HepG2 (cell line): Measurements from ENCODE around the gene NAA38. TPM values are rescaled to one million over a fixed set of nuclear protein-coding genes. Genes with fewer than 3 reads are reported as not detected.
A peak's percentile ranks its signal among the peaks of the same experiment; 100 is the strongest.

Experiments used
- ARNT ChIP-seq: fragments of 450-650 bp; IDR thresholded peaks from 2 replicates; pipeline ENCODE4 v1.6.1; 2017
- BHLHE40 ChIP-seq: IDR thresholded peaks from 2 replicates; pipeline ENCODE4 v1.6.1; 2011; ENCODE audit warnings: low read length, improper control_type of control experiment
- FOXP1 ChIP-seq, 2 experiments: fragments of 450-650 bp in 1 of 2; IDR thresholded peaks; 2 replicates each; pipeline ENCODE4 v1.6.1; 2017 to 2018; ENCODE audit warnings: antibody characterized with exemption in 1 of 2
- GATAD1 ChIP-seq: IDR thresholded peaks from 2 replicates; pipeline ENCODE4 v1.6.1; 2016; ENCODE audit warnings: missing genetic modification reagents, missing compliant biosample characterization
- GTF2F1 ChIP-seq: fragments of 150-350 bp; IDR thresholded peaks from 2 replicates; pipeline ENCODE4 v1.6.1; 2014; ENCODE audit warnings: low read length
- HMG20B ChIP-seq: conservative IDR thresholded peaks from 2 replicates; pipeline ENCODE4 v1.6.1; 2016; ENCODE audit warnings: missing genetic modification reagents, missing compliant biosample characterization
- HNRNPLL ChIP-seq: fragments of 200-400 bp; formaldehyde crosslinking; IDR thresholded peaks from 2 replicates; pipeline ENCODE4 v1.6.1; 2017; ENCODE audit warnings: mild to moderate bottlenecking, low read depth, low read length; ENCODE audit not compliant: poor library complexity, severe bottlenecking
- KMT2B ChIP-seq: IDR thresholded peaks from 2 replicates; pipeline ENCODE4 v1.6.1; 2016; ENCODE audit warnings: missing genetic modification reagents, missing compliant biosample characterization
- NCOR1 ChIP-seq: fragments of 200-600 bp; sonication (generic); IDR thresholded peaks from 2 replicates; pipeline ENCODE4 v1.7.0; 2017; ENCODE audit warnings: antibody characterized with exemption, low read length, borderline replicate concordance
- NR2F6 ChIP-seq, 2 experiments: IDR thresholded peaks; 2 replicates each; pipeline ENCODE4 v1.6.1; 2016; ENCODE audit warnings: antibody characterized with exemption in 1 of 2, mild to moderate bottlenecking in 1 of 2
- PHF21A ChIP-seq: sonication (generic); formaldehyde crosslinking; IDR thresholded peaks from 2 replicates; pipeline ENCODE4 v1.5.0; 2020; ENCODE audit warnings: mild to moderate bottlenecking, missing genetic modification reagents
- PRDM10 ChIP-seq: sonication (generic); formaldehyde crosslinking; IDR thresholded peaks from 2 replicates; pipeline ENCODE4 v1.4.0; 2020; ENCODE audit warnings: low read depth, missing genetic modification reagents
- RBM39 ChIP-seq: fragments of 200-400 bp; formaldehyde crosslinking; IDR thresholded peaks from one replicate; pipeline ENCODE4 v1.6.1; 2018; ENCODE audit warnings: antibody characterized with exemption, mild to moderate bottlenecking, low read depth, low read length; ENCODE audit not compliant: poor library complexity, severe bottlenecking
- SIN3A ChIP-seq: IDR thresholded peaks from 2 replicates; pipeline ENCODE4 v1.6.1; 2011; ENCODE audit warnings: low read depth, mild to moderate bottlenecking, control low read depth, low read length, borderline replicate concordance
- SOX6 ChIP-seq, 2 experiments: fragments of 450-650 bp in 1 of 2; sonication (generic) in 1 of 2; formaldehyde crosslinking in 1 of 2; IDR thresholded peaks; 2 replicates each; pipeline versions ENCODE4 v1.4.0 to v1.6.1; 2017 to 2020; ENCODE audit warnings: antibody characterized with exemption in 1 of 2, mild to moderate bottlenecking in 1 of 2, missing genetic modification reagents in 1 of 2
- SRF ChIP-seq: IDR thresholded peaks from 2 replicates; pipeline ENCODE4 v1.6.1; 2011; ENCODE audit warnings: mild to moderate bottlenecking, low read depth, low read length, moderate library complexity
- SRSF9 ChIP-seq: fragments of 200-400 bp; formaldehyde crosslinking; IDR thresholded peaks from 2 replicates; pipeline ENCODE4 v1.6.1; 2018; ENCODE audit warnings: borderline replicate concordance, mild to moderate bottlenecking, low read depth, low read length; ENCODE audit not compliant: insufficient read depth, poor library complexity, severe bottlenecking
- THRA ChIP-seq: sonication (generic); formaldehyde crosslinking; IDR thresholded peaks from 2 replicates; pipeline ENCODE4 v1.4.0; 2020; ENCODE audit warnings: missing genetic modification reagents, borderline replicate concordance
- ZBTB14 ChIP-seq: sonication (generic); formaldehyde crosslinking; IDR thresholded peaks from 2 replicates; pipeline ENCODE4 v1.4.0; 2020; ENCODE audit warnings: missing genetic modification reagents
- ZBTB7A ChIP-seq: sonication (generic); formaldehyde crosslinking; IDR thresholded peaks from 2 replicates; pipeline ENCODE4 v1.8.0; 2022; ENCODE audit warnings: mild to moderate bottlenecking, missing genetic modification reagents
- ZMAT3 ChIP-seq: sonication (generic); formaldehyde crosslinking; conservative IDR thresholded peaks from 2 replicates; pipeline ENCODE4 v1.7.0; 2021; ENCODE audit warnings: missing genetic modification reagents
- ZNF160 ChIP-seq: sonication (generic); formaldehyde crosslinking; IDR thresholded peaks from 2 replicates; pipeline ENCODE4 v1.8.0; 2022; ENCODE audit warnings: mild to moderate bottlenecking, inconsistent platforms, missing genetic modification reagents
- ZNF672 ChIP-seq: sonication (generic); formaldehyde crosslinking; IDR thresholded peaks from 2 replicates; pipeline ENCODE4 v1.8.1; 2022; ENCODE audit warnings: missing genetic modification reagents
- ZNF816 ChIP-seq: sonication (generic); formaldehyde crosslinking; IDR thresholded peaks from 2 replicates; pipeline ENCODE4 v1.8.0; 2022; ENCODE audit warnings: missing genetic modification reagents, mild to moderate bottlenecking, borderline replicate concordance
- polyA plus RNA-seq, 8 experiments: library from polyadenylated mRNA; depleted of rRNA in 3 of 8; stranded (reverse) in 7 of 8; unstranded in 1 of 8; fragments of >200 nt; fragmentation: Illumina TruSeq in 4 of 8; extraction: Trizol in 4 of 8; gene quantifications; 2 replicates each; pipeline versions ENCODE4 v1.2.1 to v1.2.3, GENCODE V29; 2011 to 2016; ENCODE audit warnings: low read depth in 4 of 8, missing spikeins in 1 of 8, mixed read lengths in 1 of 8; ENCODE audit not compliant: insufficient read depth in 1 of 8
- total RNA-seq, 5 experiments: library from RNA; depleted of rRNA; stranded (reverse); fragments of >200 nt; fragmentation: Illumina TruSeq; extraction: Trizol; gene quantifications; 2 replicates each; pipeline ENCODE4 v1.2.3, GENCODE V29; 2016; ENCODE audit warnings: low read depth in 1 of 5

Gene NAA38
- total and polyA plus RNA-seq, 2 of the 13 experiments (the other 11 are each of a cell fraction or from before 2014, with no cell fraction given) = 46.9 to 91.6 TPM

GRCh38 chr17:7843536-7844291 lies 13.6 kb downstream of the NAA38 start (continued):
- no peak for TF ChIP-seq SOX6 (IDR thresholded peaks at IDR 0.05)
- TF ChIP-seq SOX6 (CRISPR knock-in tag; IDR thresholded peaks at IDR 0.05) = peak; percentile 53; the same call in 1 of the 2 replicates
- no peak for TF ChIP-seq GTF2F1
- no peak for TF ChIP-seq PRDM10 (CRISPR knock-in tag)
- TF ChIP-seq ZBTB14 (CRISPR knock-in tag) = no peak
- peak; percentile 29 for TF ChIP-seq HNRNPLL
- peak; percentile 74 for TF ChIP-seq SIN3A
- no peak for TF ChIP-seq NR2F6 (IDR thresholded peaks at IDR 0.05)
- TF ChIP-seq NR2F6 (CRISPR knock-in tag; IDR thresholded peaks at IDR 0.05) = peak; percentile 35; the same call in 1 of the 2 replicates
- no peak for TF ChIP-seq ZNF816 (CRISPR knock-in tag)
- no peak for TF ChIP-seq BHLHE40
- TF ChIP-seq SRF = no peak
- no peak for TF ChIP-seq ZMAT3 (CRISPR knock-in tag)
- no peak; the same call in 1 of the 2 replicates for TF ChIP-seq ZNF160 (CRISPR knock-in tag)
- no peak for TF ChIP-seq RBM39
- no peak for TF ChIP-seq ZNF672 (CRISPR knock-in tag)
- TF ChIP-seq SRSF9 = no peak
- peak; percentile 77 for TF ChIP-seq NCOR1
- no peak for TF ChIP-seq GATAD1
- no peak for TF ChIP-seq ARNT
- TF ChIP-seq FOXP1 (IDR thresholded peaks at IDR 0.05) = no peak
- no peak for TF ChIP-seq FOXP1 (CRISPR knock-in tag; IDR thresholded peaks at IDR 0.05)
- TF ChIP-seq HMG20B (CRISPR knock-in tag) = no peak
- TF ChIP-seq PHF21A = 0 out of 2 replicates have a peak, but pooled peaks have one; percentile 24
- TF ChIP-seq ZBTB7A (CRISPR knock-in tag) = peak; percentile 29; the same call in 1 of the 2 replicates
- TF ChIP-seq KMT2B (CRISPR knock-in tag) = no peak
- TF ChIP-seq THRA = no peak; the same call in 1 of the 2 replicates
